Stimulated activated CD8-positive, alpha-beta memory T cell treated with anti-CD3 and anti-CD28 coated beads, Interleukin-15, amount 100 ng/mL, for 48 hours (primary cell): ENCODE results near the gene RAX2.
"Not testable (repeated sequence)": the region's sequence is repeated elsewhere in the genome, so short reads cannot be mapped to it uniquely, and the experiment has no call there.

Experiments
- DNase-seq, 2 donors: peaks; one replicate each; pipeline ENCODE4 v3.0.0-alpha.2; 2020; ENCODE audit warnings: low read depth in 2 of 2

The RAX2 gene

GRCh38 chr19:3760871-3761361 is 11.1 kb downstream of the RAX2 start:
- DNase-seq, result no peak

DNA sequence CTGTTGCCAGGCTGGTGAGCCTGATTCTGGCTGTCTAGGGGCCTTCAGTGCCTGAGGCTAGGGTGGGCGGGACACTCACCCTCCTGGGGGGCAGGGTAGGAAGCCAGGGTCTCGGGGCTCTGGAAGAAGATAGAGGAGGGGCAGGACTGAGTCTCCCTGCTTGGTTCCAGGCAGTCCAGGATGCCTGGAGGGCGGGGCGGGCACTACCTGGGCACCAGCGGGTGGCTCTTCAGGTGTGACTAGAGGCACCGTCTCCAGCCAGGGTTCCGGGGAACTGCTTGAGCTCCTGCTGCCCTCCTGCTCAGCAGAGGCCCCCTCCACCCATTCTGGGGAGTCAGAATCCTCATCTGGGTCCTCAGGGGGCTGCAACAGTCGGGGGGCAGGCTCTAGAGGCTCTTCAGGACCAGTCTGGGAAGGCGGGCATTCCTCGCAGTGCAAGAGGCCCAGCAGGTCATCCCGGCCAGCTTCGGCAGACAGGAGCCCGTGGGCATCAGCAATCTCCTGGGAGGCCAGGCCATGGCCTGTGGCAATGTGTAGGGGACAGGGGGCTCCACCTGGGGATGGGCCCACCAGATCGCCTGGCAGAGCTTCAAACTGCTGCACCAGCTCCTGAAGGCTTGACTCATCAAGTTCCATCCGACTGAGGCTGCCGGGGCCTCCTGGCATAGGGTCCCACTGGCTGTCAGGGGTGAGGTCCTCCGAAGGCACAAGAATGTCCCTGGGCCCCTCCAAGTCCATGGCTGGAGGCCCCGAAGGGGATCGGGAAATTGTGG is 12.4 kb downstream of the RAX2 start:
- no peak for DNase-seq

- DNase-seq, result not testable (repeated sequence)
These were observed 13.7 kb downstream of the RAX2 start for GRCh38 chr19:3758297-3758696.

DNA sequence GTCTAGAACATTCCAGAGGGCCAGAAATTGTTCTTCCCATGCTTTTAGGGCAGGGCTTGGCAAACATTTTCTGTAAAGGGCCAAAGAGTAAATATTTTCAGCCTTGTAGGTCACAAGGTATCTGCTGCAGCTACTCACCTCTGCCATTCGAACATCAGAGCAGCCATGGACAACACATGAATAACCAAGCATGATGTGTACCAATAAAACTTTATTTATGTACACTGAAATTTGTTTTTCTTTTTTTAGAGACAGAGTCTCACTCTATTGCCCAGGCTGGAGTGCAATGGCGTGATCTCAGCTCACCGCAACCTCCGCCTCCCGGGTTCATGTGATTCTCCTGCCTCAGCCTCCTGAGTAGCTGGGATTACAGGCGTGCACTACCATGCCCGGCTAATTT is 14.3 kb downstream of the RAX2 start:
- not testable (repeated sequence) for DNase-seq

GRCh38 chr19:3753631-3754410 is 18.2 kb downstream of the RAX2 start:
- no peak for DNase-seq

GRCh38 chr19:3752492-3752891 is 19.5 kb downstream of the RAX2 start:
- DNase-seq, result no peak

GRCh38 chr19:3751236-3751635 is 20.8 kb downstream of the RAX2 start:
- no peak for DNase-seq

- DNase-seq, result no peak
These were observed 21.8 kb downstream of the RAX2 start for GRCh38 chr19:3750211-3750610.

DNA sequence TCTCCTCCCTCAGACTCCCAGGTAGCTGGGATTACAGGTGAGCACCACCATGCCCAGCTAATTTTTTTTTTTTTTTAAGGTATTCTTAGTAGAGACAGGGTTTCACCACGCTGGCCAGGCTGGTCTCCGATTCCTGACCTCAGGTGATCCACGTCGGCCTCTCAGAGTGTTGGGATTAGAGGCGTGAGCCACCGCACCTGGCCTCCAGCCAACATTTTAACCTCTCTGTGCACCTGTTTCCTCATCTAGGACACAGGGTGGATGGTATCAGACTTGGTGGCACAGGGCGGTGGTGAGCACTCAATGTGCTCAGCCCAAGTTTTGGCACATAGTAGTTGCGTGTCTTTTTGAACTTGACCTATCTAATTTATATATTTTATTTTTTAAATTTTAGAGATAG is 23.1 kb downstream of the RAX2 start:
- no peak for DNase-seq

GRCh38 chr19:3746371-3747056 is 25.5 kb downstream of the RAX2 start:
- no peak for DNase-seq

- no peak for DNase-seq
These were observed 26.5 kb downstream of the RAX2 start for GRCh38 chr19:3745363-3746045.

- DNase-seq, result no peak
These were observed 28.5 kb downstream of the RAX2 start for GRCh38 chr19:3743486-3743885.

- no peak for DNase-seq
These were observed 31.6 kb downstream of the RAX2 start for GRCh38 chr19:3740431-3740830.

- no peak for DNase-seq
These were observed 33.4 kb downstream of the RAX2 start for GRCh38 chr19:3738477-3739220.

DNA sequence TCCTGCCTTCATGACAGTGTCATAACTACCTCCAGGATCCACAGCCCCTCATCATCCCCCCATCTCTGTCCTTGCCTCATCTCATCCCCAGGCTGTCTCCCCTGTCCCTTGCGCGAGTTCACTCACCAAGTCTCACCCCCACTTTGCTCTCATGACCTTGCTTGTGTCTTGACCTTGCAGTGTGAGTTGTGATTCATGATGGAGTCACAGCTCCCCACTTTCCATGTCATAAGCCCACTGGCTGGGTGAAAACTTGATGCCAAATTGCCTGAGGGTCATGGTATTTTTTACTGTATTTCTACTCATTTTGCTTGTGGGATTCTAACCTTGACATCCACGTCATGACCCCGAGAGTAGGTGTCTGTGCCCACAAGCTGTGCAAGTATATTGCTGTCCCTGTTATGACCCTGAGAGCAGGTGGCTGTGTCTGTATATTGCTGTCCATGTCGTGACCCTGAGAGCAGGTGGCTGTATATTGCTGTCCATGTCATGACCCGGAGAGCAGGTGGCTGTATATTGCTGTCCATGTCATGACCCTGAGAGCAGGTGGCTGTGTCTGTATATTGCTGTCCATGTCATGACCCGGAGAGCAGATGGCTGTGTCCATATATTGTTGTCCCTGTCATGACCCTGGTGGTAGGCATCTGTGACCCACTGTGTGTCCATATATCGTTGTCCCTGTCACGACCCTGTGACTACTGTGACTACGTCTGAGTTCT is 34.4 kb downstream of the RAX2 start:
- no peak for DNase-seq

GRCh38 chr19:3736106-3736724 is 35.8 kb downstream of the RAX2 start:
- DNase-seq, result no peak

- no peak for DNase-seq
These were observed 37.8 kb downstream of the RAX2 start for GRCh38 chr19:3734310-3734600.

- DNase-seq, result no peak
These were observed 38.3 kb downstream of the RAX2 start for GRCh38 chr19:3733549-3734309.

GRCh38 chr19:3732108-3732507 is 39.9 kb downstream of the RAX2 start:
- DNase-seq, result no peak
